GM23338 (cell line): ENCODE results near the gene KCNJ10. TPM values are rescaled to one million over a fixed set of nuclear protein-coding genes. Genes with fewer than 3 reads are reported as not detected.

ENCODE experiments used
- ATAC-seq: fragments of 200-7000 bp; cut with Tn5 transposase; 3 replicates; pipeline ENCODE4 v1.9.1; 2020
- DNase-seq: peaks from one replicate; pipeline ENCODE4 v3.0.0-alpha.2; 2015; ENCODE audit warnings: low spot score
- H2AFZ ChIP-seq: fragments of 200-600 bp; sonication (generic); 2 replicates; pipeline ENCODE4 v1.8.0; 2016; ENCODE audit warnings: antibody characterized with exemption, mild to moderate bottlenecking, moderate library complexity
- H3F3A ChIP-seq: fragments of 200-600 bp; sonication (generic); replicated peaks from 2 replicates; pipeline ENCODE4 v1.8.0; 2017; ENCODE audit warnings: antibody characterized with exemption, mixed run types, low read depth
- H3K27ac ChIP-seq: fragments of 200-600 bp; sonication (generic); 2 replicates; pipeline ENCODE4 v1.6.1; 2016; ENCODE audit warnings: low read depth
- H3K27me3 ChIP-seq: fragments of 200-600 bp; sonication (generic); 2 replicates; pipeline ENCODE4 v1.8.0; 2016; ENCODE audit warnings: mild to moderate bottlenecking, mixed run types, moderate library complexity; ENCODE audit not compliant: insufficient read depth
- H3K36me3 ChIP-seq: fragments of 200-600 bp; sonication (generic); 2 replicates; pipeline ENCODE4 v1.8.0; 2016; ENCODE audit warnings: mild to moderate bottlenecking; ENCODE audit not compliant: insufficient read depth
- H3K4me1 ChIP-seq: fragments of 200-600 bp; sonication (generic); 2 replicates; pipeline ENCODE4 v1.8.0; 2016; ENCODE audit warnings: mild to moderate bottlenecking, moderate library complexity; ENCODE audit not compliant: insufficient read depth
- H3K4me2 ChIP-seq: fragments of 200-600 bp; sonication (generic); 2 replicates; pipeline ENCODE4 v1.7.1; 2017; ENCODE audit warnings: mixed run types
- H3K4me3 ChIP-seq: fragments of 200-600 bp; sonication (generic); 2 replicates; pipeline ENCODE4 v1.6.1; 2016; ENCODE audit warnings: mixed run types
- H3K79me2 ChIP-seq: fragments of 200-600 bp; sonication (generic); replicated peaks from 2 replicates; pipeline ENCODE4 v1.8.0; 2017; ENCODE audit warnings: mild to moderate bottlenecking; ENCODE audit not compliant: insufficient read depth
- H3K9me2 ChIP-seq: fragments of 200-600 bp; sonication (generic); 2 replicates; pipeline ENCODE4 v1.8.0; 2017; ENCODE audit not compliant: insufficient read depth
- H4K20me1 ChIP-seq: fragments of 200-600 bp; sonication (generic); replicated peaks from 2 replicates; pipeline ENCODE4 v1.8.0; 2017; ENCODE audit warnings: mild to moderate bottlenecking; ENCODE audit not compliant: insufficient read depth
- H3K27ac Mint-ChIP-seq: 2 replicates; pipeline ENCODE4 v1.8.0; 2020; ENCODE audit warnings: inconsistent platforms, mild to moderate bottlenecking, moderate library complexity, mixed read lengths
- H3K27me3 Mint-ChIP-seq: 3 replicates; pipeline ENCODE4 v1.8.0; 2022; ENCODE audit warnings: low read depth, mild to moderate bottlenecking, moderate library complexity, mixed read lengths, inconsistent platforms; ENCODE audit not compliant: insufficient read depth, poor library complexity
- H3K36me3 Mint-ChIP-seq: 3 replicates; pipeline ENCODE4 v1.8.0; 2021; ENCODE audit warnings: low read depth, mild to moderate bottlenecking, inconsistent platforms, moderate library complexity, mixed read lengths
- H3K4me1 Mint-ChIP-seq: 3 replicates; pipeline ENCODE4 v1.8.0; 2020; ENCODE audit warnings: mild to moderate bottlenecking, inconsistent platforms, mixed read lengths
- H3K4me3 Mint-ChIP-seq: 3 replicates; pipeline ENCODE4 v1.8.0; 2021; ENCODE audit warnings: moderate library complexity, mild to moderate bottlenecking, inconsistent platforms, mixed read lengths
- H3K9me3 Mint-ChIP-seq: 3 replicates; pipeline ENCODE4 v1.8.0; 2020; ENCODE audit warnings: moderate library complexity, mild to moderate bottlenecking, inconsistent platforms, mixed read lengths
- CREB1 ChIP-seq: fragments of 250-450 bp; sonication (Bioruptor Pico); IDR thresholded peaks from 2 replicates; pipeline ENCODE4 v1.5.0; 2020; ENCODE audit warnings: low read depth, mild to moderate bottlenecking, moderate library complexity
- CTCF ChIP-seq, 2 experiments: fragments of 200-600 bp in 1 of 2; sonication (generic) in 1 of 2; conservative IDR thresholded peaks; 2 replicates each; pipeline versions ENCODE4 v1.5.1 to v1.6.1; 2016 to 2017; ENCODE audit warnings: antibody characterized with exemption in 2 of 2, low read depth in 2 of 2, mild to moderate bottlenecking in 2 of 2, moderate library complexity in 1 of 2
- ETS1 ChIP-seq: IDR thresholded peaks from 2 replicates; pipeline ENCODE4 v1.6.1; 2016; ENCODE audit warnings: antibody characterized with exemption
- EZH2 ChIP-seq: fragments of 200-600 bp; sonication (generic); IDR thresholded peaks from one replicate; pipeline ENCODE4 v1.8.0; 2017; ENCODE audit warnings: antibody characterized with exemption, mild to moderate bottlenecking, low read depth; ENCODE audit not compliant: unreplicated experiment
- EZH2phosphoT487 ChIP-seq: fragments of 200-600 bp; sonication (generic); IDR thresholded peaks from one replicate; pipeline ENCODE4 v1.8.1; 2018; ENCODE audit warnings: antibody characterized with exemption; ENCODE audit not compliant: unreplicated experiment
- JUNB ChIP-seq: IDR thresholded peaks from one replicate; pipeline ENCODE4 v1.6.1; 2016; ENCODE audit warnings: antibody characterized with exemption; ENCODE audit not compliant: unreplicated experiment
- NANOG ChIP-seq: IDR thresholded peaks from 2 replicates; pipeline ENCODE4 v1.6.1; 2016; ENCODE audit warnings: antibody characterized with exemption, borderline replicate concordance
- POLR2AphosphoS5 ChIP-seq: IDR thresholded peaks from 2 replicates; pipeline ENCODE4 v1.6.1; 2016; ENCODE audit warnings: antibody characterized with exemption, low read depth
- REST ChIP-seq: IDR thresholded peaks from one replicate; pipeline ENCODE4 v1.6.1; 2018; ENCODE audit warnings: antibody characterized with exemption; ENCODE audit not compliant: unreplicated experiment
- STAT1 ChIP-seq: IDR thresholded peaks from one replicate; pipeline ENCODE4 v1.6.1; 2016; ENCODE audit warnings: antibody characterized with exemption; ENCODE audit not compliant: unreplicated experiment
- ZNF114 ChIP-seq: fragments of 250-450 bp; sonication (Bioruptor Pico); IDR thresholded peaks from 2 replicates; pipeline ENCODE4 v1.5.0; 2020; ENCODE audit warnings: mild to moderate bottlenecking, moderate library complexity
- ZNF331 ChIP-seq: fragments of 250-450 bp; sonication (Bioruptor Pico); IDR thresholded peaks from 2 replicates; pipeline ENCODE4 v1.5.0; 2020; ENCODE audit warnings: low read depth, mild to moderate bottlenecking, moderate library complexity
- polyA plus RNA-seq: library from polyadenylated mRNA; unstranded; fragments of >200 nt; fragmentation: Nextera tagmentation; extraction: Ambion mirVana; gene quantifications from 2 replicates; pipeline ENCODE4 v1.2.1, GENCODE V29; 2016
- total RNA-seq: library from RNA; depleted of rRNA; stranded (reverse); fragments of >200 nt; shearing (Covaris generic); gene quantifications from 2 replicates; pipeline ENCODE4 v1.2.3, GENCODE V29; 2014

Gene KCNJ10
- total and polyA plus RNA-seq, 2 experiments from 2014 or later, result 1.4 to 2.8 TPM

- no peak overlapping the region for H3K4me3 Mint-ChIP-seq
- Histone ChIP-seq H3F3A (peaks cover 4% of the 10 kb centered on the region; the same call in 1 of the 2 replicates), H3K4me2 (no peak overlapping the region), H4K20me1 (no peaks in the 10 kb centered on the region), H3K36me3 (no peaks in the 10 kb centered on the region), H3K27ac (no peak overlapping the region), H3K4me1 (peaks cover 21% of the 10 kb centered on the region), H3K27me3 (peaks cover 39% of the 10 kb centered on the region), H3K4me3 (no peak overlapping the region), H3K9me2 (no peaks in the 10 kb centered on the region), H2AFZ (no peak overlapping the region), H3K79me2 (no peaks in the 10 kb centered on the region)
- H3K36me3 Mint-ChIP-seq, result no peaks in the 10 kb centered on the region
- H3K4me1 Mint-ChIP-seq, result peaks cover 30% of the 10 kb centered on the region
- no peak overlapping the region for H3K27ac Mint-ChIP-seq
- no peak for TF ChIP-seq ETS1
- no peak for TF ChIP-seq ZNF114 (CRISPR knock-in tag)
- TF ChIP-seq STAT1, result no peak
- no peak for TF ChIP-seq ZNF331 (CRISPR knock-in tag)
- no peak for TF ChIP-seq NANOG
- TF ChIP-seq JUNB, result no peak
- no peak for TF ChIP-seq CREB1 (CRISPR knock-in tag)
- TF ChIP-seq EZH2phosphoT487, result no peak
- TF ChIP-seq CTCF (conservative IDR thresholded peaks at IDR 0.05; ENCODE audit: low read depth in 2 of 2), result no peak
- no peak for TF ChIP-seq REST
- TF ChIP-seq EZH2, result no peak
- no peak for TF ChIP-seq POLR2AphosphoS5
- DNase-seq, result no peak
- ATAC-seq, result no peak
- H3K9me3 Mint-ChIP-seq, result no peaks in the 10 kb centered on the region; the same call in 2 of the 3 replicates
- H3K27me3 Mint-ChIP-seq, result peaks cover 16% of the 10 kb centered on the region
Measured at GRCh38 chr1:160068225-160068624, 1.7 kb downstream of the KCNJ10 start.
